ENCODE data around the gene BCAP29. TPM values are rescaled to one million over a fixed set of nuclear protein-coding genes. Genes with fewer than 3 reads are reported as not detected.

The BCAP29 gene
- total RNA-seq, 1 experiment from 2014 or later: 35.3 TPM

GRCh38 chr7:107668296-107668695 is 88.2 kb downstream of the BCAP29 start:
- no peak overlapping the region for H3K4me3 Mint-ChIP-seq (ENCODE audit: unreplicated experiment)
- DNase-seq: no peak
- H3K27ac Mint-ChIP-seq (ENCODE audit: unreplicated experiment): no peak overlapping the region
- intact Hi-C loops (cut with micrococcal nuclease; ENCODE audit: unreplicated experiment): no loop called here
- Histone ChIP-seq H3K9me3 (no peaks in the 10 kb centered on the region), H3K27me3 (replicated peaks; ENCODE audit: control insufficient read depth, insufficient read depth, low read length) (peaks cover under 1% of the 10 kb centered on the region; the same call in 1 of the 2 replicates), H3K4me3 (ENCODE audit: low read depth, low read length) (no peak overlapping the region), H3K36me3 (ENCODE audit: control insufficient read depth, insufficient read depth, low read length) (no peaks in the 10 kb centered on the region), H3K4me1 (no peaks in the 10 kb centered on the region)
- CTCF ChIA-PET: no interaction called here
- BruUV-seq (replicated peaks): no TSS peak
- no peaks in the 10 kb centered on the region for H3K9me3 Mint-ChIP-seq (ENCODE audit: unreplicated experiment)
- POLR2A ChIA-PET: no interaction called here
- no peaks in the 10 kb centered on the region for H3K36me3 Mint-ChIP-seq (ENCODE audit: insufficient read depth, unreplicated experiment)
- peaks cover 5% of the 10 kb centered on the region for H3K27me3 Mint-ChIP-seq (ENCODE audit: insufficient read depth, unreplicated experiment)
- TF ChIP-seq CTCF (IDR thresholded peaks at IDR 0.05; ENCODE audit: insufficient read depth in 1 of 2, low read depth in 1 of 2, low read length in 1 of 2, severe bottlenecking in 1 of 2, unreplicated experiment in 1 of 2): no peak
- no peaks in the 10 kb centered on the region for H3K4me1 Mint-ChIP-seq (ENCODE audit: low read depth, unreplicated experiment)

Other genes with a start within 250 kb of the BCAP29 start
- not detected in 2 replicates for gene GPR22, start 110.2 kb upstream of the BCAP29 start, total RNA-seq (2022)
- 43.9 and 45.5 TPM in 2 replicates for gene COG5, start 16.3 kb upstream of the BCAP29 start, total RNA-seq (2022)
- gene DUS4L, start 16.3 kb upstream of the BCAP29 start, total RNA-seq (2022): 17.5 and 19.3 TPM in 2 replicates
- gene SLC26A4, start 80.6 kb downstream of the BCAP29 start, total RNA-seq (2022): not detected in 2 replicates
- gene CBLL1, start 163.9 kb downstream of the BCAP29 start, total RNA-seq (2022): 35.9 and 39.1 TPM in 2 replicates
- gene SLC26A3, start 223.0 kb downstream of the BCAP29 start, total RNA-seq (2022): 0.79 and 2.0 TPM in 2 replicates